ENCODE results near the gene PHF13. TPM values are rescaled to one million over a fixed set of nuclear protein-coding genes. Genes with fewer than 3 reads are reported as not detected.

The PHF13 gene
- total and polyA plus RNA-seq, 2 donors (not counting 3 experiments of a cell fraction or from before 2014, with no cell fraction given) = 5.6 to 18.6 TPM

GRCh38 chr1:6666696-6667095, 53.2 kb downstream of the PHF13 start:
- H3K27me3 ChIP-seq (ENCODE audit: control insufficient read depth in 2 of 2, insufficient read depth in 2 of 2, low read length in 2 of 2) = no peaks in the 10 kb centered on the region
- no peaks in the 10 kb centered on the region for H4K20me1 ChIP-seq (replicated peaks; ENCODE audit: control insufficient read depth, extremely low read depth, insufficient read depth, low read length)
- TF ChIP-seq MYC (IDR thresholded peaks at IDR 0.05; ENCODE audit: low read depth, low read length) (no peak), JUN (IDR thresholded peaks at IDR 0.05; ENCODE audit: borderline replicate concordance, insufficient read depth, insufficient read length, low read depth) (no peak), MAX (IDR thresholded peaks at IDR 0.05; ENCODE audit: insufficient read depth, insufficient read length) (no peak), GATA2 (IDR thresholded peaks at IDR 0.05; ENCODE audit: insufficient read depth, insufficient read length, low read depth, low read length) (no peak), CTCF (IDR thresholded peaks at IDR 0.05; ENCODE audit: extremely low read depth in 1 of 2, insufficient read depth in 1 of 2, low read depth in 1 of 2, low read length in 2 of 2) (no peak), EZH2 (IDR thresholded peaks at IDR 0.05; ENCODE audit: borderline replicate concordance, low read depth, low read length, severe bottlenecking) (no peak), POLR2AphosphoS5 (IDR thresholded peaks at IDR 0.05; ENCODE audit: insufficient read depth, low read depth, low read length) (no peak), FOS (IDR thresholded peaks at IDR 0.05; ENCODE audit: borderline replicate concordance, insufficient read depth, low read length) (no peak), POLR2A (IDR thresholded peaks at IDR 0.05; ENCODE audit: low read depth, low read length) (no peak)
- POLR2A ChIA-PET = no interaction called here
- no peaks in the 10 kb centered on the region for H3K79me2 ChIP-seq (ENCODE audit: control insufficient read depth, insufficient read depth, low read length)
- H3K4me3 ChIP-seq (replicated peaks in 1 of 3; ENCODE audit: insufficient read depth in 1 of 3, low read depth in 1 of 3, low read length in 3 of 3) = no peak overlapping the region
- no TSS peak for BruUV-seq (replicated peaks)
- H3K9me3 ChIP-seq (replicated peaks; ENCODE audit: control insufficient read depth, insufficient read depth, low read length) = no peaks in the 10 kb centered on the region
- no peak overlapping the region for H3K27ac ChIP-seq (ENCODE audit: insufficient read depth, low read depth, low read length)
- CTCF ChIA-PET = no interaction called here
- no peaks in the 10 kb centered on the region for H3K9me1 ChIP-seq (replicated peaks; ENCODE audit: control insufficient read depth, extremely low read depth, insufficient read depth, low read length)
- no peak overlapping the region for H3K9ac ChIP-seq (replicated peaks; ENCODE audit: extremely low read depth, insufficient read depth, low read length)
- no peaks in the 10 kb centered on the region for H3K4me1 ChIP-seq (ENCODE audit: control insufficient read depth, extremely low read depth, insufficient read depth, low read length)
- no peak for DNase-seq (ENCODE audit: low read depth, low spot score)
- no peak for FAIRE-seq
- H3K4me2 ChIP-seq (ENCODE audit: insufficient read depth, low read length) = no peak overlapping the region
- peaks cover 4 to 8% of the 10 kb centered on the region in 2 experiments for H3K36me3 ChIP-seq (ENCODE audit: control insufficient read depth in 2 of 2, extremely low read depth in 1 of 2, insufficient read depth in 2 of 2, low read length in 2 of 2)
- no peak overlapping the region for H2AFZ ChIP-seq (ENCODE audit: low read depth, low read length)
- dilution Hi-C loops (cut with MboI; ENCODE audit: extremely low pct_ligation_motif_present, low sequenced_read_pairs) = no loop called here
- intact Hi-C loops (cut with micrococcal nuclease) = no loop called here
